OCI-LY7 (cell line): ENCODE data around the gene ADAM15. TPM values are rescaled to one million over a fixed set of nuclear protein-coding genes. Genes with fewer than 3 reads are reported as not detected.

ENCODE experiments used
- BruUV-seq: library from RNA; stranded (reverse); fragments of 400-500 nt; replicated peaks from 2 replicates; lab custom pipeline; 2021; lab: Mats Ljungman, UMichigan
- CTCF ChIA-PET: fragments of 300-600 bp; sonication (Branson Sonifier 250); formaldehyde crosslinking; loops from one replicate; lab custom pipeline; 2022; ENCODE audit warnings: antibody characterized with exemption; ENCODE audit not compliant: unreplicated experiment; lab: Charles Lee
- POLR2A ChIA-PET: fragments of 300-600 bp; sonication (Branson Sonifier 250); formaldehyde crosslinking; loops from one replicate; lab custom pipeline; 2022; ENCODE audit warnings: antibody characterized with exemption; lab: Charles Lee
- DNase-seq: peaks from one replicate; pipeline ENCODE4 v3.0.0-alpha.2; 2015; ENCODE audit warnings: low spot score
- H2AFZ ChIP-seq: fragments of 200-600 bp; sonication (generic), shearing (Covaris generic); 2 replicates; pipeline ENCODE4 v1.6.1; 2014; ENCODE audit warnings: mild to moderate bottlenecking, antibody characterized with exemption, low read length, moderate library complexity
- H3K27ac ChIP-seq: fragments of 200-600 bp; sonication (generic); 2 replicates; pipeline ENCODE4 v1.5.1; 2014; ENCODE audit warnings: mixed run types, low read depth, mild to moderate bottlenecking, moderate library complexity, low read length, inconsistent platforms; ENCODE audit not compliant: poor library complexity, severe bottlenecking
- H3K36me3 ChIP-seq: fragments of 200-600 bp; sonication (generic); 2 replicates; pipeline ENCODE4 v1.6.1; 2014; ENCODE audit warnings: mild to moderate bottlenecking, antibody characterized with exemption, low read length, moderate library complexity, mixed read lengths; ENCODE audit not compliant: insufficient read depth
- H3K4me1 ChIP-seq: fragments of 200-600 bp; sonication (generic); 2 replicates; pipeline ENCODE4 v1.5.1; 2014; ENCODE audit warnings: mild to moderate bottlenecking, low read length; ENCODE audit not compliant: insufficient read depth, poor library complexity, severe bottlenecking
- H3K4me2 ChIP-seq: fragments of 200-600 bp; sonication (generic); 2 replicates; pipeline ENCODE4 v1.6.1; 2014; ENCODE audit warnings: mild to moderate bottlenecking, low read length
- H3K4me3 ChIP-seq: fragments of 200-600 bp; sonication (generic); 2 replicates; pipeline ENCODE4 v1.5.1; 2014; ENCODE audit warnings: mild to moderate bottlenecking, low read depth, low read length; ENCODE audit not compliant: poor library complexity, severe bottlenecking
- H3K79me2 ChIP-seq: fragments of 200-600 bp; sonication (generic); 2 replicates; pipeline ENCODE4 v1.6.1; 2016; ENCODE audit warnings: low read depth, mild to moderate bottlenecking, low read length, moderate library complexity, mixed read lengths; ENCODE audit not compliant: insufficient read depth
- H3K9me2 ChIP-seq: fragments of 200-600 bp; sonication (generic); 2 replicates; pipeline ENCODE4 v1.6.1; 2016; ENCODE audit warnings: mild to moderate bottlenecking, low read length, mixed read lengths; ENCODE audit not compliant: insufficient read depth
- H3K9me3 ChIP-seq: fragments of 200-600 bp; sonication (generic); 2 replicates; pipeline ENCODE4 v1.6.1; 2014; ENCODE audit warnings: mild to moderate bottlenecking, mixed run types, low read length, mixed read lengths
- H4K20me1 ChIP-seq: fragments of 200-600 bp; sonication (generic); 2 replicates; pipeline ENCODE4 v1.6.1; 2014; ENCODE audit warnings: mild to moderate bottlenecking, antibody characterized with exemption, low read length, moderate library complexity, mixed read lengths; ENCODE audit not compliant: insufficient read depth
- CTCF ChIP-seq: fragments of 200-600 bp; sonication (generic); conservative IDR thresholded peaks from 2 replicates; pipeline ENCODE4 v1.5.1; 2014; ENCODE audit warnings: mild to moderate bottlenecking, antibody characterized with exemption, low read length, moderate library complexity, mixed read lengths
- EZH2phosphoT487 ChIP-seq: fragments of 200-600 bp; sonication (generic); IDR thresholded peaks from 2 replicates; pipeline ENCODE4 v1.6.1; 2018; ENCODE audit warnings: low read depth, borderline replicate concordance, mild to moderate bottlenecking, mixed run types, antibody characterized with exemption, low read length, moderate library complexity, mixed read lengths
- intact Hi-C: fragments of 100-400 bp; cut with micrococcal nuclease; formaldehyde crosslinking; loops from one replicate; pipeline ENCODE4 v1.10.0; 2022; ENCODE audit not compliant: unreplicated experiment
- total RNA-seq, 2 experiments: library from RNA; depleted of rRNA in 1 of 2; stranded (reverse); fragments of >200 nt in 1 of 2; shearing (Covaris generic) in 1 of 2; gene quantifications; 2 replicates each; pipeline ENCODE4 v1.2.3, GENCODE V29; 2014 to 2022

Gene ADAM15
- total RNA-seq, 2 experiments from 2014 or later: 19.7 to 56.1 TPM

- ChIA-PET POLR2A (interaction anchor here (1.5 kb wide), 1 partner anchor 80 kb away, joined by 6 read pairs; the partner anchor contains the start of gene KRTCAP2), CTCF (interaction anchor here (1.4 to 2.0 kb wide), 3 partner anchors 73 to 81 kb away, joined by 7 to 12 read pairs (median 10); partner anchors contain the start of gene KRTCAP2)
- H3K36me3 ChIP-seq: no peaks in the 10 kb centered on the region
- no peaks in the 10 kb centered on the region for H4K20me1 ChIP-seq
- no peaks in the 10 kb centered on the region for H3K9me3 ChIP-seq
- intact Hi-C loops: no loop called here
- no peak for TF ChIP-seq EZH2phosphoT487
- TF ChIP-seq CTCF: no peak
- no peaks in the 10 kb centered on the region for H3K9me2 ChIP-seq
- H3K4me1 ChIP-seq: peaks cover 7% of the 10 kb centered on the region
- BruUV-seq: no TSS peak
- no peak overlapping the region for H3K4me2 ChIP-seq
- H3K79me2 ChIP-seq: no peaks in the 10 kb centered on the region
- no peak for DNase-seq
- no peak overlapping the region for H2AFZ ChIP-seq
- H3K27ac ChIP-seq: no peak overlapping the region
- no peak overlapping the region for H3K4me3 ChIP-seq
These were observed 41.0 kb downstream of the ADAM15 start for GRCh38 chr1:155092131-155092530.

- Histone ChIP-seq H3K27ac (no peak overlapping the region), H3K79me2 (no peaks in the 10 kb centered on the region), H3K4me3 (no peak overlapping the region), H4K20me1 (no peaks in the 10 kb centered on the region), H3K9me3 (no peaks in the 10 kb centered on the region), H3K4me1 (peaks cover 7% of the 10 kb centered on the region), H3K4me2 (no peak overlapping the region), H2AFZ (no peak overlapping the region), H3K36me3 (no peaks in the 10 kb centered on the region), H3K9me2 (no peaks in the 10 kb centered on the region)
- no peak for DNase-seq
- BruUV-seq: no TSS peak
- POLR2A ChIA-PET: no interaction called here
- TF ChIP-seq EZH2phosphoT487 (no peak), CTCF (no peak)
- CTCF ChIA-PET: interaction anchor here (2.0 kb wide), 1 partner anchor 80 kb away, joined by 12 read pairs; the partner anchor contains the start of gene KRTCAP2
- intact Hi-C loops: no loop called here
These were observed 41.5 kb downstream of the ADAM15 start for GRCh38 chr1:155092641-155093040.

- Histone ChIP-seq H3K4me2 (no peak overlapping the region; the same call in 1 of the 2 replicates), H2AFZ (no peak overlapping the region), H3K4me1 (peaks cover 7% of the 10 kb centered on the region), H3K36me3 (no peaks in the 10 kb centered on the region), H3K4me3 (no peak overlapping the region), H3K79me2 (no peaks in the 10 kb centered on the region), H3K9me3 (no peaks in the 10 kb centered on the region), H3K27ac (no peak overlapping the region), H3K9me2 (no peaks in the 10 kb centered on the region), H4K20me1 (no peaks in the 10 kb centered on the region)
- ChIA-PET CTCF (no interaction called here), POLR2A (no interaction called here)
- TF ChIP-seq CTCF (peak; percentile 60), EZH2phosphoT487 (no peak)
- intact Hi-C loops: no loop called here
- peak; percentile 48 for DNase-seq
- BruUV-seq: no TSS peak
These were observed 43.0 kb downstream of the ADAM15 start for GRCh38 chr1:155093911-155094621.
